ENCODE data around the gene FHOD3.

DNA sequence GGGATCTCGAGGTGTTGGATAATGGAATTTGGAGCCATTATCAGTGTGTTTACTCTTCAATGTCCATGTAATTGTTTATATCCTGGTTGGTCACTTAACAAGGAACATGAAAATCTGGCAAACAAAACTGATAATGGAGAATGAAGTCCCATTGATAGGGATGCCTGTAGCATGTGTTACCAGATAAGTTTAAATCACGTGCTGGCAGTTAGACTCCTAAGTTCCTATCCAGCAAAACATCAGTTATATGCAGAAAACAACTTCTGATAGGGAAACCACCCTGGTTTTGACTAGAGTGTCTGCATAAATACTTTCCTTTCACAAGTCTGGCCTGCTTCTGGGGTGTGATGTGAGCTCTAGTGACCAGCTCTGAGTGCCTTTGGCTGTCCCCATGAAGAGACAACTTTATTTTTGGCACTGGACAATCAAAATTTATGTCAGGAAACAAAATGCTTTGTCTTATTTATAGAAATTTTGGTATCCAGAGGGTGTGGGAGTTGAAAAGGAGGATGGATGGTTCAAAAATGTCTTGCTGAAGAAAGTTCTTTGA lies 82.0 kb downstream of the FHOD3 start:
- TF ChIP-seq, protein P1, sequence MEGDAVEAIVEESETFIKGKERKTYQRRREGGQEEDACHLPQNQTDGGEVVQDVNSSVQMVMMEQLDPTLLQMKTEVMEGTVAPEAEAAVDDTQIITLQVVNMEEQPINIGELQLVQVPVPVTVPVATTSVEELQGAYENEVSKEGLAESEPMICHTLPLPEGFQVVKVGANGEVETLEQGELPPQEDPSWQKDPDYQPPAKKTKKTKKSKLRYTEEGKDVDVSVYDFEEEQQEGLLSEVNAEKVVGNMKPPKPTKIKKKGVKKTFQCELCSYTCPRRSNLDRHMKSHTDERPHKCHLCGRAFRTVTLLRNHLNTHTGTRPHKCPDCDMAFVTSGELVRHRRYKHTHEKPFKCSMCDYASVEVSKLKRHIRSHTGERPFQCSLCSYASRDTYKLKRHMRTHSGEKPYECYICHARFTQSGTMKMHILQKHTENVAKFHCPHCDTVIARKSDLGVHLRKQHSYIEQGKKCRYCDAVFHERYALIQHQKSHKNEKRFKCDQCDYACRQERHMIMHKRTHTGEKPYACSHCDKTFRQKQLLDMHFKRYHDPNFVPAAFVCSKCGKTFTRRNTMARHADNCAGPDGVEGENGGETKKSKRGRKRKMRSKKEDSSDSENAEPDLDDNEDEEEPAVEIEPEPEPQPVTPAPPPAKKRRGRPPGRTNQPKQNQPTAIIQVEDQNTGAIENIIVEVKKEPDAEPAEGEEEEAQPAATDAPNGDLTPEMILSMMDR (IDR thresholded peaks at IDR 0.05; ENCODE audit: insufficient read depth, low read depth, low read length) = no peak
- TF ChIP-seq EZH2 (IDR thresholded peaks at IDR 0.05; ENCODE audit: insufficient read depth, low read length) = no peak
